Tibial nerve (tissue), 3 donors: ENCODE results near the gene CAPN13.

Source experiments
- POLR2A ChIP-seq, 2 donors: fragments of 450-650 bp; IDR thresholded peaks; one replicate each; pipeline ENCODE4 v1.6.1; 2017; ENCODE audit warnings: antibody characterized with exemption in 2 of 2, mild to moderate bottlenecking in 2 of 2, moderate library complexity in 2 of 2
- TF ChIP-seq, protein P1 (sequence below), 5 experiments: fragments of 200-600 bp in 3 of 5; fragments of 450-650 bp in 2 of 5; sonication (generic) in 3 of 5; IDR thresholded peaks; one replicate each; pipeline ENCODE4 v1.5.1; 2016 to 2019; ENCODE audit warnings: antibody characterized with exemption in 5 of 5, mild to moderate bottlenecking in 3 of 5, moderate library complexity in 2 of 5

DNA sequence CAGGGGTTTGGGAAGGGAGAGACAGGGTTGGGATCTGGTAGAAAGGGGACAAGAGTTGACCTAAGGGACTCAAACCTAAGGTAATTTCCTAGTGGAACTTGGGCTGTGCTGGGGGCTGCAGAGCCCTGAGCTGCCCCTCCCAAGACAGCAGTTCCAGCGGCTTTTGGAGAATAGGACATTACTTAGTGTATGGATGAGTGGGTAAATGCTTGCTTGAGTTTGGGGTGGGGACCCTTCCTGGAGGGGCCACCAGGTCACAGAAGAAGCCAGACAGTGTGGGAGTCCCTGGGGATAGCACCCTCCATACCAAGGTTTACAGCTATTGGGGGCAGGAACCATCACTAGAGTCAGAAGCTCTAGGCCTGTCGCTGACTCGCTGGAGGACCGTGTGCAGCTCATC lies 111.5 kb downstream of the CAPN13 start:
- TF ChIP-seq, protein P1, sequence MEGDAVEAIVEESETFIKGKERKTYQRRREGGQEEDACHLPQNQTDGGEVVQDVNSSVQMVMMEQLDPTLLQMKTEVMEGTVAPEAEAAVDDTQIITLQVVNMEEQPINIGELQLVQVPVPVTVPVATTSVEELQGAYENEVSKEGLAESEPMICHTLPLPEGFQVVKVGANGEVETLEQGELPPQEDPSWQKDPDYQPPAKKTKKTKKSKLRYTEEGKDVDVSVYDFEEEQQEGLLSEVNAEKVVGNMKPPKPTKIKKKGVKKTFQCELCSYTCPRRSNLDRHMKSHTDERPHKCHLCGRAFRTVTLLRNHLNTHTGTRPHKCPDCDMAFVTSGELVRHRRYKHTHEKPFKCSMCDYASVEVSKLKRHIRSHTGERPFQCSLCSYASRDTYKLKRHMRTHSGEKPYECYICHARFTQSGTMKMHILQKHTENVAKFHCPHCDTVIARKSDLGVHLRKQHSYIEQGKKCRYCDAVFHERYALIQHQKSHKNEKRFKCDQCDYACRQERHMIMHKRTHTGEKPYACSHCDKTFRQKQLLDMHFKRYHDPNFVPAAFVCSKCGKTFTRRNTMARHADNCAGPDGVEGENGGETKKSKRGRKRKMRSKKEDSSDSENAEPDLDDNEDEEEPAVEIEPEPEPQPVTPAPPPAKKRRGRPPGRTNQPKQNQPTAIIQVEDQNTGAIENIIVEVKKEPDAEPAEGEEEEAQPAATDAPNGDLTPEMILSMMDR (IDR thresholded peaks at IDR 0.05) = no peak
- no peak for TF ChIP-seq POLR2A (IDR thresholded peaks at IDR 0.05)
